K562 (cell line): Measurements from ENCODE around the gene CKM. TPM values are rescaled to one million over a fixed set of nuclear protein-coding genes. Genes with fewer than 3 reads are reported as not detected.

ENCODE experiments used
- ATAC-seq: fragments of 200-7000 bp; cut with Tn5 transposase; 3 replicates; pipeline ENCODE4 v1.9.1; 2020; ENCODE audit warnings: moderate library complexity
- BruUV-seq: library from RNA; stranded (reverse); fragments of 400-500 nt; replicated peaks from 2 replicates; lab custom pipeline; 2021; lab: Mats Ljungman, UMichigan
- CTCF ChIA-PET: fragments of 300-600 bp; formaldehyde crosslinking; extraction: SDS; loops from one replicate; lab custom pipeline; 2021; ENCODE audit warnings: low intra/inter-chr PET ratio; lab: Yijun Ruan, JAX
- POLR2A ChIA-PET: fragments of 300-600, 350-650 bp; sonication (Branson Sonifier 250); formaldehyde crosslinking; extraction: SDS; loops from one replicate; lab custom pipeline; 2021; ENCODE audit warnings: antibody characterized with exemption, inconsistent platforms; lab: Yijun Ruan, JAX
- DNase-seq, 4 experiments: peaks; one replicate each; pipeline versions ENCODE4 v3.0.0 to v3.0.0-alpha.2; 2011 to 2018; ENCODE audit warnings: low spot score in 3 of 4, mixed read lengths in 3 of 4; ENCODE audit errors: extremely low read depth in 1 of 4
- FAIRE-seq: peaks from 2 replicates; lab custom pipeline; 2011; peaks lifted over from hg19 to GRCh38; lab: Jason Lieb, UNC
- H2AFZ ChIP-seq: 2 replicates; pipeline ENCODE4 v1.6.0; 2011; ENCODE audit warnings: low read depth, low read length, control low read depth, inconsistent platforms
- H3K27ac ChIP-seq: fragments of 200-600 bp; 3 replicates; pipeline ENCODE4 v1.8.0; 2011; ENCODE audit warnings: low read depth, mild to moderate bottlenecking, control low read depth, inconsistent platforms, low read length, moderate library complexity, mixed read lengths; ENCODE audit errors: extremely low read depth
- H3K27me3 ChIP-seq, 2 experiments: fragments of 300-600 bp in 1 of 2; 2 replicates in 1 of 2; 3 replicates in 1 of 2; pipeline versions ENCODE4 v1.6.0 to v1.8.0; 2011; ENCODE audit warnings: inconsistent platforms in 2 of 2, low read length in 2 of 2, mild to moderate bottlenecking in 1 of 2, mixed read lengths in 1 of 2, moderate library complexity in 1 of 2; ENCODE audit not compliant: control insufficient read depth in 2 of 2, insufficient read depth in 2 of 2
- H3K36me3 ChIP-seq: fragments of 300-600 bp; 3 replicates; pipeline ENCODE4 v1.8.0; 2011; ENCODE audit warnings: mild to moderate bottlenecking, low read length, inconsistent platforms; ENCODE audit not compliant: control insufficient read depth, insufficient read depth
- H3K4me1 ChIP-seq, 2 experiments: fragments of 200-600 bp in 1 of 2; replicated peaks in 1 of 2; 2 replicates in 1 of 2; 3 replicates in 1 of 2; pipeline versions ENCODE4 v1.5.1 to v1.8.0; 2011; ENCODE audit warnings: inconsistent platforms in 2 of 2, low read length in 2 of 2, mild to moderate bottlenecking in 1 of 2, mixed read lengths in 1 of 2, moderate library complexity in 1 of 2; ENCODE audit not compliant: control insufficient read depth in 2 of 2, insufficient read depth in 2 of 2
- H3K4me2 ChIP-seq: 2 replicates; pipeline ENCODE4 v1.6.1; 2011; ENCODE audit warnings: low read length, control low read depth, inconsistent platforms, mixed read lengths; ENCODE audit not compliant: insufficient read depth
- H3K4me3 ChIP-seq: fragments of 200-600 bp; sonication (generic), shearing (Covaris generic); 2 replicates; pipeline ENCODE4 v1.5.1; 2016; ENCODE audit warnings: control low read depth, inconsistent platforms
- H3K79me2 ChIP-seq: fragments of 200-600 bp; 3 replicates; pipeline ENCODE4 v1.8.0; 2011; ENCODE audit warnings: low read length, inconsistent platforms; ENCODE audit not compliant: control insufficient read depth, insufficient read depth
- H3K9ac ChIP-seq, 2 experiments: 2 replicates each; pipeline versions ENCODE4 v1.6.0 to v1.6.1; 2011; ENCODE audit warnings: low read depth in 2 of 2, low read length in 2 of 2, control low read depth in 1 of 2, inconsistent platforms in 1 of 2, mild to moderate bottlenecking in 1 of 2, mixed read lengths in 1 of 2; ENCODE audit not compliant: insufficient read depth in 1 of 2
- H3K9me1 ChIP-seq: one replicate; pipeline ENCODE4 v1.6.0; 2011; ENCODE audit warnings: inconsistent platforms, mild to moderate bottlenecking, low read length, moderate library complexity; ENCODE audit not compliant: control insufficient read depth, insufficient read depth
- H3K9me3 ChIP-seq: replicated peaks from 2 replicates; pipeline ENCODE4 v1.5.1; 2011; ENCODE audit warnings: low read depth, low read length, inconsistent platforms; ENCODE audit not compliant: control insufficient read depth, insufficient read depth
- H4K20me1 ChIP-seq: replicated peaks from 2 replicates; pipeline ENCODE4 v1.6.1; 2011; ENCODE audit warnings: low read length, inconsistent platforms, mixed read lengths; ENCODE audit not compliant: control insufficient read depth, insufficient read depth
- CBX8 ChIP-seq: fragments of 200-600 bp; sonication (generic); IDR thresholded peaks from 2 replicates; pipeline ENCODE4 v1.6.1; 2012; ENCODE audit warnings: borderline replicate concordance, mixed run types, low read depth, mild to moderate bottlenecking, moderate library complexity, mixed read lengths, low read length, control low read depth, inconsistent platforms; ENCODE audit not compliant: poor library complexity, severe bottlenecking; ENCODE audit errors: extremely low read depth
- WGBS: fragments of 100-300 bp; shearing (Covaris generic); methylation state at CpG from one replicate; pipeline ENCODE4 v1.1.6; 2016; ENCODE audit warnings: low coverage, mixed read lengths; ENCODE audit not compliant: insufficient coverage; ENCODE audit errors: missing lambda C conversion rate; 5-methylcytosine and 5-hydroxymethylcytosine counted together
- in situ Hi-C: fragments of 300-500 bp; cut with MboI; formaldehyde crosslinking; loops from 4 replicates; pipeline ENCODE4 v1.15.0; 2018; ENCODE audit warnings: inconsistent platforms, mixed read lengths
- intact Hi-C: fragments of 100-400 bp; cut with micrococcal nuclease; formaldehyde crosslinking; loops from 2 replicates; pipeline ENCODE4 v1.14.2; 2022
- polyA plus RNA-seq, 8 experiments: library from polyadenylated mRNA; depleted of rRNA in 4 of 8; stranded (reverse) in 5 of 8; unstranded in 3 of 8; fragments of >200 nt; fragmentation: Nextera tagmentation in 2 of 8; fragmentation: Illumina TruSeq in 1 of 8; extraction: Ambion mirVana in 2 of 8; extraction: Trizol in 1 of 8; gene quantifications; 2 replicates each; pipeline versions ENCODE4 v1.2.1 to v1.2.3, GENCODE V29; 2011 to 2014; ENCODE audit warnings: inconsistent platforms in 1 of 8, missing spikeins in 1 of 8
- total RNA-seq, 7 experiments: library from RNA; depleted of rRNA in 6 of 7; stranded (reverse); fragments of >200 nt in 6 of 7; fragmentation: Illumina TruSeq in 2 of 7; extraction: Trizol in 2 of 7; gene quantifications; 2 replicates each; pipeline versions ENCODE4 v1.2.1 to v1.2.3, GENCODE V29; 2011 to 2021; ENCODE audit warnings: low replicate concordance in 1 of 7
- TF ChIP-seq, protein P1 (sequence below): fragments of 450-650 bp; IDR thresholded peaks from 2 replicates; pipeline ENCODE4 v1.6.1; 2016

CKM gene
- total and polyA plus RNA-seq, 9 of the 15 experiments (the other 6 are each of a cell fraction or from before 2014, with no cell fraction given) = 0.06 to 0.17 (median 0.09) TPM; not detected in 4

DNA sequence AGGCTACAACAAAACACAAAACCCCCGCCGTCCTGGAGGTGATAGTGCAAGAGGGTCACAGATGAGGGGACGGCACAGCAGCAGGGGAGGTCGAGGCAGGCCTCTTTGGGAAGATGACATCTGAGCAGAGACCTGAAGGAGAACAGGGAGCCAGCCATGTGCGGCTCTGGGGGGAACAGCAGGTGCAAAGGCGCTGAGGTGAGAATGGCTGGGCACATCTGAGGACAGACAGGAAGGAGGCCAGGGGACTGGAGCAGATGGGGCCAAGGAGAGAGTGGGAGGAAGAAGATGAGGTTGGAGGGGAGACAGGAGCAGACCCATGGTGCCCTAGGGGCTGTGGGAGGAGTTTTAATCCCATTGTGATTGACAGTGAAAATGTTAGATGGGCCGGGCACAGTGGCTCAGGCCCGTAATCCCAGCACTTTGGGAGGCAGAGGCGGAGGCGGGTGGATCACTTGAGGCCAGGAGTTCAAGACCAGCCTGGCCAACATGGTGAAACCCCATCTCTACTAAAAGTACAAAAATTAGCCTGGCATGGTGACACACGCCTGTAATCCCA lies 1.8 kb upstream of the CKM start:
- no peak overlapping the region for H2AFZ ChIP-seq
- 0 out of 4 replicates have a peak overlapping the region, but pooled peaks of 1 of the 2 experiments have one; percentile 50 for H3K9ac ChIP-seq
- no TSS peak for BruUV-seq
- H3K79me2 ChIP-seq = no peaks in the 10 kb centered on the region
- intact Hi-C loops (no loop called here), in situ Hi-C loops (no loop called here)
- H3K4me1 ChIP-seq = peaks cover 2 to 30% of the 10 kb centered on the region in 2 experiments; a peak in 3 of 5 replicates
- H3K36me3 ChIP-seq = no peaks in the 10 kb centered on the region
- H3K27ac ChIP-seq = no peak overlapping the region
- TF ChIP-seq, protein P1, sequence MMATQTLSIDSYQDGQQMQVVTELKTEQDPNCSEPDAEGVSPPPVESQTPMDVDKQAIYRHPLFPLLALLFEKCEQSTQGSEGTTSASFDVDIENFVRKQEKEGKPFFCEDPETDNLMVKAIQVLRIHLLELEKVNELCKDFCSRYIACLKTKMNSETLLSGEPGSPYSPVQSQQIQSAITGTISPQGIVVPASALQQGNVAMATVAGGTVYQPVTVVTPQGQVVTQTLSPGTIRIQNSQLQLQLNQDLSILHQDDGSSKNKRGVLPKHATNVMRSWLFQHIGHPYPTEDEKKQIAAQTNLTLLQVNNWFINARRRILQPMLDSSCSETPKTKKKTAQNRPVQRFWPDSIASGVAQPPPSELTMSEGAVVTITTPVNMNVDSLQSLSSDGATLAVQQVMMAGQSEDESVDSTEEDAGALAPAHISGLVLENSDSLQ = peak; percentile 55; the same call in 1 of the 2 replicates
- TF ChIP-seq CBX8 = no peak
- H4K20me1 ChIP-seq = no peaks in the 10 kb centered on the region
- WGBS = 57% methylated on average over 11 of the region's 11 CpGs
- no peak for ATAC-seq
- no peaks in the 10 kb centered on the region for H3K9me1 ChIP-seq
- CTCF ChIA-PET = no interaction called here
- no peaks in the 10 kb centered on the region for H3K27me3 ChIP-seq
- no peak overlapping the region for H3K4me2 ChIP-seq
- H3K9me3 ChIP-seq = no peaks in the 10 kb centered on the region
- FAIRE-seq = no peak
- no peak overlapping the region for H3K4me3 ChIP-seq
- POLR2A ChIA-PET = interaction anchor here (1.3 kb wide), 1 partner anchor 9 kb away, joined by 3 read pairs; no protein-coding TSS in a partner anchor
- DNase-seq = no peak
